HepG2 (cell line): ENCODE results near the gene PSMG1. TPM values are rescaled to one million over a fixed set of nuclear protein-coding genes. Genes with fewer than 3 reads are reported as not detected.

Source experiments
- ATAC-seq: fragments of 200-7000 bp; cut with Tn5 transposase; 3 replicates; pipeline ENCODE4 v1.9.1; 2020; ENCODE audit warnings: mild to moderate bottlenecking, moderate library complexity
- BruUV-seq: library from RNA; stranded (reverse); fragments of 400-500 nt; replicated peaks from 2 replicates; lab custom pipeline; 2021; lab: Mats Ljungman, UMichigan
- CTCF ChIA-PET: fragments of 300-600 bp; formaldehyde crosslinking; extraction: SDS; loops from one replicate; lab custom pipeline; 2021; ENCODE audit warnings: low total read pairs, inconsistent platforms, low intra/inter-chr PET ratio; lab: Yijun Ruan, JAX
- POLR2A ChIA-PET: fragments of 350-600 bp; sonication (Branson Sonifier 250); formaldehyde crosslinking; loops from one replicate; lab custom pipeline; 2020; ENCODE audit warnings: antibody characterized with exemption, inconsistent platforms; lab: Yijun Ruan, JAX
- DNase-seq: peaks from one replicate; pipeline ENCODE4 v3.0.0-alpha.2; 2015; ENCODE audit warnings: low spot score
- FAIRE-seq: peaks from 3 replicates; lab custom pipeline; 2011; peaks lifted over from hg19 to GRCh38; lab: Jason Lieb, UNC
- H2AFZ ChIP-seq: one replicate; pipeline ENCODE4 v1.6.1; 2011; ENCODE audit warnings: low read length, inconsistent platforms
- H3K27ac ChIP-seq: fragments of 300-600 bp; 3 replicates; pipeline ENCODE4 v1.8.0; 2011; ENCODE audit warnings: mixed run types, mild to moderate bottlenecking, mixed read lengths, low read length, inconsistent platforms; ENCODE audit not compliant: insufficient read depth; ENCODE audit errors: extremely low read length
- H3K27me3 ChIP-seq, 2 experiments: fragments of 200-600 bp in 1 of 2; 2 replicates in 1 of 2; 3 replicates in 1 of 2; pipeline versions ENCODE4 v1.6.0 to v1.8.0; 2011; ENCODE audit warnings: low read length in 2 of 2, mild to moderate bottlenecking in 2 of 2, moderate library complexity in 2 of 2, inconsistent platforms in 1 of 2; ENCODE audit not compliant: insufficient read depth in 2 of 2, control insufficient read depth in 1 of 2
- H3K36me3 ChIP-seq, 2 experiments: fragments of 200-600 bp in 1 of 2; replicated peaks in 1 of 2; 2 replicates in 1 of 2; 3 replicates in 1 of 2; pipeline versions ENCODE4 v1.5.1 to v1.8.0; 2011; ENCODE audit warnings: low read length in 2 of 2, inconsistent platforms in 1 of 2; ENCODE audit not compliant: insufficient read depth in 2 of 2, control insufficient read depth in 1 of 2
- H3K4me1 ChIP-seq: 2 replicates; pipeline ENCODE4 v1.5.1; 2012; ENCODE audit warnings: low read length, inconsistent platforms; ENCODE audit not compliant: insufficient read depth
- H3K4me2 ChIP-seq: 2 replicates; pipeline ENCODE4 v1.6.0; 2011; ENCODE audit warnings: low read depth, low read length, inconsistent platforms
- H3K4me3 ChIP-seq, 3 experiments: fragments of 200-600 bp in 1 of 3; sonication (generic), shearing (Covaris generic) in 1 of 3; replicated peaks in 1 of 3; 2 replicates each; pipeline ENCODE4 v1.5.1; 2011 to 2016; ENCODE audit warnings: low read length in 3 of 3, inconsistent platforms in 2 of 3, low read depth in 2 of 3, mild to moderate bottlenecking in 2 of 3, control low read depth in 1 of 3, mixed read lengths in 1 of 3; ENCODE audit not compliant: insufficient read depth in 1 of 3
- H3K79me2 ChIP-seq: one replicate; pipeline ENCODE4 v1.6.1; 2011; ENCODE audit warnings: low read length, inconsistent platforms; ENCODE audit not compliant: insufficient read depth
- H3K9ac ChIP-seq: 2 replicates; pipeline ENCODE4 v1.6.0; 2011; ENCODE audit warnings: mild to moderate bottlenecking, low read depth, low read length, inconsistent platforms; ENCODE audit not compliant: insufficient read depth
- H3K9me3 ChIP-seq: 2 replicates; pipeline ENCODE4 v1.5.1; 2012; ENCODE audit warnings: mild to moderate bottlenecking, low read length
- H4K20me1 ChIP-seq: 2 replicates; pipeline ENCODE4 v1.6.0; 2011; ENCODE audit warnings: inconsistent platforms, mild to moderate bottlenecking, low read length, moderate library complexity; ENCODE audit not compliant: insufficient read depth
- ISL2 ChIP-seq: sonication (generic); formaldehyde crosslinking; IDR thresholded peaks from 2 replicates; pipeline ENCODE4 v1.5.0; 2020; ENCODE audit warnings: missing genetic modification reagents
- MAFF ChIP-seq: IDR thresholded peaks from 2 replicates; pipeline ENCODE4 v1.6.1; 2011; ENCODE audit warnings: low read depth, low read length, improper control_type of control experiment
- MAFK ChIP-seq, 2 experiments: IDR thresholded peaks in 1 of 2; conservative IDR thresholded peaks in 1 of 2; 2 replicates each; pipeline ENCODE4 v1.6.1; 2011; ENCODE audit warnings: improper control_type of control experiment in 2 of 2, low read length in 2 of 2
- MTF2 ChIP-seq: sonication (generic); formaldehyde crosslinking; IDR thresholded peaks from 2 replicates; pipeline ENCODE4 v1.5.0; 2020; ENCODE audit warnings: missing genetic modification reagents, borderline replicate concordance
- NBN ChIP-seq: fragments of 450-650 bp; conservative IDR thresholded peaks from 2 replicates; pipeline ENCODE4 v1.6.1; 2017
- NR2F6 ChIP-seq, 2 experiments: IDR thresholded peaks; 2 replicates each; pipeline ENCODE4 v1.6.1; 2016; ENCODE audit warnings: antibody characterized with exemption in 1 of 2, mild to moderate bottlenecking in 1 of 2
- STAG1 ChIP-seq: sonication (generic); formaldehyde crosslinking; IDR thresholded peaks from 2 replicates; pipeline ENCODE4 v1.4.0; 2020; ENCODE audit warnings: missing genetic modification reagents
- ZNF333 ChIP-seq: sonication (generic); formaldehyde crosslinking; IDR thresholded peaks from 2 replicates; pipeline ENCODE4 v1.4.0; 2020; ENCODE audit warnings: mild to moderate bottlenecking, missing genetic modification reagents, borderline replicate concordance
- ZNF512B ChIP-seq: sonication (generic); formaldehyde crosslinking; IDR thresholded peaks from 2 replicates; pipeline ENCODE4 v1.5.1; 2020; ENCODE audit warnings: missing genetic modification reagents, mild to moderate bottlenecking, borderline replicate concordance
- WGBS: methylation state at CpG from one replicate; pipeline ENCODE4 v1.1.6; 2017; ENCODE audit warnings: low lambda C conversion rate; 5-methylcytosine and 5-hydroxymethylcytosine counted together
- in situ Hi-C: cut with HindIII; loops from 2 replicates; pipeline ENCODE4 v1.10.0; 2017; ENCODE audit warnings: low pct_unique_long_range_greater_than_20kb; ENCODE audit not compliant: extremely low pct_ligation_motif_present
- intact Hi-C: fragments of 100-400 bp; cut with micrococcal nuclease; formaldehyde crosslinking; loops from one replicate; pipeline ENCODE4 v1.10.0; 2022; ENCODE audit not compliant: unreplicated experiment
- polyA plus RNA-seq, 8 experiments: library from polyadenylated mRNA; depleted of rRNA in 3 of 8; stranded (reverse) in 7 of 8; unstranded in 1 of 8; fragments of >200 nt; fragmentation: Illumina TruSeq in 4 of 8; extraction: Trizol in 4 of 8; gene quantifications; 2 replicates each; pipeline versions ENCODE4 v1.2.1 to v1.2.3, GENCODE V29; 2011 to 2016; ENCODE audit warnings: low read depth in 4 of 8, missing spikeins in 1 of 8, mixed read lengths in 1 of 8; ENCODE audit not compliant: insufficient read depth in 1 of 8
- total RNA-seq, 5 experiments: library from RNA; depleted of rRNA; stranded (reverse); fragments of >200 nt; fragmentation: Illumina TruSeq; extraction: Trizol; gene quantifications; 2 replicates each; pipeline ENCODE4 v1.2.3, GENCODE V29; 2016; ENCODE audit warnings: low read depth in 1 of 5
- TF ChIP-seq, protein P1 (sequence below): sonication (generic); formaldehyde crosslinking; IDR thresholded peaks from 2 replicates; pipeline ENCODE4 v1.5.0; 2020; ENCODE audit warnings: mild to moderate bottlenecking, missing genetic modification reagents, moderate library complexity
- TF ChIP-seq, protein P2 (sequence below): sonication (generic); formaldehyde crosslinking; IDR thresholded peaks from 2 replicates; pipeline ENCODE4 v1.5.1; 2020; ENCODE audit warnings: mild to moderate bottlenecking, missing genetic modification reagents, moderate library complexity

The PSMG1 gene
- total and polyA plus RNA-seq, 2 of the 13 experiments (the other 11 are each of a cell fraction or from before 2014, with no cell fraction given), result 63.6 to 173 TPM

DNA sequence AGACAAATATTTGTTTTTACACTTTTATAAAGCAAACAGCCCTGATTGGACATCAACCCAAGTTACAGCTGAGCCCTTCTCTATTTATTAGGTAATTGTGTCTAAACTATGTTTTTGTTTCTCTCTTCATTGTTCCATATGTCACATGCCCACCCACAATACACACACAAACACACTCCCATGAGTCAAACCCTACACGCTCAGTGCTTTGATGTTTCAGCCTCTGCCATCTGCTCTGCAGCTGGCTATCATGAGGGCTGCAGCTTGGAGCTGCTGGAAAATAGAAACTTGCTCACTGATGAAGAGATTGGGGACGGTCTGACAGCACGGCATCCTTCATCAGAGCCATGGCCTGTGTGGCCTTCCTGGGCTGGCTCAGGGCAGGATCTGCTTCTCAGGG is 41.7 kb downstream of the PSMG1 start (continued):
- TF ChIP-seq ZNF512B (CRISPR knock-in tag) (no peak), MTF2 (CRISPR knock-in tag) (no peak), ISL2 (no peak)
- TF ChIP-seq, all 625 proteins: peak for 1

- no peak overlapping the region for H3K27ac ChIP-seq
- no peak overlapping the region for H2AFZ ChIP-seq
- BruUV-seq, result no TSS peak
- no peaks in the 10 kb centered on the region for H4K20me1 ChIP-seq
- in situ Hi-C loops (loop anchor here (5.0 to 10.0 kb wide), 3 partner anchors 50 to 633 kb away; no protein-coding TSS in a partner anchor), intact Hi-C loops (loop anchor here (1.0 to 10.0 kb wide), 5 partner anchors 48 to 633 kb away; partner anchors contain the start of gene ETS2)
- H3K9me3 ChIP-seq, result no peaks in the 10 kb centered on the region
- peak; percentile 67 for ATAC-seq
- TF ChIP-seq MAFF (peak; percentile 42), STAG1 (CRISPR knock-in tag) (peak; percentile 39), MAFK (conservative IDR thresholded peaks at IDR 0.05 in 1 of 2, IDR thresholded peaks at IDR 0.05 in 1 of 2; ENCODE audit: low read length in 2 of 2) (peak; percentile 43 to 50; a peak in 3 of 4 replicates), NR2F6 (IDR thresholded peaks at IDR 0.05) (0 out of 2 replicates have a peak, but pooled peaks have one; percentile 16), NR2F6 (CRISPR knock-in tag; IDR thresholded peaks at IDR 0.05) (no peak), NBN (no peak), ZNF333 (CRISPR knock-in tag) (no peak)
- TF ChIP-seq, protein P1, sequence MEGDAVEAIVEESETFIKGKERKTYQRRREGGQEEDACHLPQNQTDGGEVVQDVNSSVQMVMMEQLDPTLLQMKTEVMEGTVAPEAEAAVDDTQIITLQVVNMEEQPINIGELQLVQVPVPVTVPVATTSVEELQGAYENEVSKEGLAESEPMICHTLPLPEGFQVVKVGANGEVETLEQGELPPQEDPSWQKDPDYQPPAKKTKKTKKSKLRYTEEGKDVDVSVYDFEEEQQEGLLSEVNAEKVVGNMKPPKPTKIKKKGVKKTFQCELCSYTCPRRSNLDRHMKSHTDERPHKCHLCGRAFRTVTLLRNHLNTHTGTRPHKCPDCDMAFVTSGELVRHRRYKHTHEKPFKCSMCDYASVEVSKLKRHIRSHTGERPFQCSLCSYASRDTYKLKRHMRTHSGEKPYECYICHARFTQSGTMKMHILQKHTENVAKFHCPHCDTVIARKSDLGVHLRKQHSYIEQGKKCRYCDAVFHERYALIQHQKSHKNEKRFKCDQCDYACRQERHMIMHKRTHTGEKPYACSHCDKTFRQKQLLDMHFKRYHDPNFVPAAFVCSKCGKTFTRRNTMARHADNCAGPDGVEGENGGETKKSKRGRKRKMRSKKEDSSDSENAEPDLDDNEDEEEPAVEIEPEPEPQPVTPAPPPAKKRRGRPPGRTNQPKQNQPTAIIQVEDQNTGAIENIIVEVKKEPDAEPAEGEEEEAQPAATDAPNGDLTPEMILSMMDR (CRISPR knock-in tag), result peak; percentile 47
- TF ChIP-seq, protein P2, sequence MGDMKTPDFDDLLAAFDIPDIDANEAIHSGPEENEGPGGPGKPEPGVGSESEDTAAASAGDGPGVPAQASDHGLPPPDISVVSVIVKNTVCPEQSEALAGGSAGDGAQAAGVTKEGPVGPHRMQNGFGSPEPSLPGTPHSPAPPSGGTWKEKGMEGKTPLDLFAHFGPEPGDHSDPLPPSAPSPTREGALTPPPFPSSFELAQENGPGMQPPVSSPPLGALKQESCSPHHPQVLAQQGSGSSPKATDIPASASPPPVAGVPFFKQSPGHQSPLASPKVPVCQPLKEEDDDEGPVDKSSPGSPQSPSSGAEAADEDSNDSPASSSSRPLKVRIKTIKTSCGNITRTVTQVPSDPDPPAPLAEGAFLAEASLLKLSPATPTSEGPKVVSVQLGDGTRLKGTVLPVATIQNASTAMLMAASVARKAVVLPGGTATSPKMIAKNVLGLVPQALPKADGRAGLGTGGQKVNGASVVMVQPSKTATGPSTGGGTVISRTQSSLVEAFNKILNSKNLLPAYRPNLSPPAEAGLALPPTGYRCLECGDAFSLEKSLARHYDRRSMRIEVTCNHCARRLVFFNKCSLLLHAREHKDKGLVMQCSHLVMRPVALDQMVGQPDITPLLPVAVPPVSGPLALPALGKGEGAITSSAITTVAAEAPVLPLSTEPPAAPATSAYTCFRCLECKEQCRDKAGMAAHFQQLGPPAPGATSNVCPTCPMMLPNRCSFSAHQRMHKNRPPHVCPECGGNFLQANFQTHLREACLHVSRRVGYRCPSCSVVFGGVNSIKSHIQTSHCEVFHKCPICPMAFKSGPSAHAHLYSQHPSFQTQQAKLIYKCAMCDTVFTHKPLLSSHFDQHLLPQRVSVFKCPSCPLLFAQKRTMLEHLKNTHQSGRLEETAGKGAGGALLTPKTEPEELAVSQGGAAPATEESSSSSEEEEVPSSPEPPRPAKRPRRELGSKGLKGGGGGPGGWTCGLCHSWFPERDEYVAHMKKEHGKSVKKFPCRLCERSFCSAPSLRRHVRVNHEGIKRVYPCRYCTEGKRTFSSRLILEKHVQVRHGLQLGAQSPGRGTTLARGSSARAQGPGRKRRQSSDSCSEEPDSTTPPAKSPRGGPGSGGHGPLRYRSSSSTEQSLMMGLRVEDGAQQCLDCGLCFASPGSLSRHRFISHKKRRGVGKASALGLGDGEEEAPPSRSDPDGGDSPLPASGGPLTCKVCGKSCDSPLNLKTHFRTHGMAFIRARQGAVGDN (CRISPR knock-in tag), result peak; percentile 18; the same call in 1 of the 2 replicates
- H3K79me2 ChIP-seq, result no peaks in the 10 kb centered on the region
- H3K4me1 ChIP-seq, result peaks cover 51% of the 10 kb centered on the region
- WGBS, result 75% methylated on average over 14 of the region's 14 CpGs
- no peak overlapping the region for H3K9ac ChIP-seq
- no peak for FAIRE-seq
- no peak overlapping the region for H3K4me2 ChIP-seq
- H3K27me3 ChIP-seq, result peaks cover 0 to 16% of the 10 kb centered on the region in 2 experiments; a peak in 1 of 5 replicates
- no peak overlapping the region for H3K4me3 ChIP-seq
- CTCF ChIA-PET, result interaction anchor here (1.2 to 2.5 kb wide), 4 partner anchors 303 to 632 kb away, joined by 3 to 23 read pairs (median 4); no protein-coding TSS in a partner anchor
- H3K36me3 ChIP-seq, result no peaks in the 10 kb centered on the region
- peak; percentile 43 for DNase-seq
- POLR2A ChIA-PET, result no interaction called here
Observed at GRCh38 chr21:39137248-39138178, 45.7 kb downstream of the PSMG1 start.
